Neural progenitor cell (in vitro differentiated cells): ENCODE results near the gene CDC42SE1. TPM values are rescaled to one million over a fixed set of nuclear protein-coding genes. Genes with fewer than 3 reads are reported as not detected.

ENCODE experiments used
- DNase-seq: peaks from one replicate; pipeline ENCODE4 v3.0.0-alpha.2; 2016; ENCODE audit warnings: low spot score
- H2AFZ ChIP-seq: fragments of 200-600 bp; sonication (generic); replicated peaks from 2 replicates; pipeline ENCODE4 v1.6.1; 2016; ENCODE audit warnings: antibody characterized with exemption
- H3F3A ChIP-seq: fragments of 200-600 bp; sonication (generic); 2 replicates; pipeline ENCODE4 v1.6.1; 2016; ENCODE audit warnings: antibody characterized with exemption, low read depth
- H3K27ac ChIP-seq: fragments of 200-600 bp; sonication (generic); 2 replicates; pipeline ENCODE4 v1.5.1; 2016; ENCODE audit warnings: mild to moderate bottlenecking
- H3K27me3 ChIP-seq: fragments of 200-600 bp; sonication (generic); 2 replicates; pipeline ENCODE4 v1.6.1; 2016; ENCODE audit warnings: mild to moderate bottlenecking, moderate library complexity
- H3K36me3 ChIP-seq: fragments of 200-600 bp; sonication (generic); 2 replicates; pipeline ENCODE4 v1.5.1; 2016
- H3K4me1 ChIP-seq: fragments of 200-600 bp; sonication (generic); 2 replicates; pipeline ENCODE4 v1.6.1; 2016; ENCODE audit warnings: mixed run types
- H3K4me2 ChIP-seq: fragments of 200-600 bp; sonication (generic); 2 replicates; pipeline ENCODE4 v1.6.1; 2016
- H3K4me3 ChIP-seq: fragments of 200-600 bp; sonication (generic); 2 replicates; pipeline ENCODE4 v1.5.1; 2016
- H3K79me2 ChIP-seq: fragments of 200-600 bp; sonication (generic); 2 replicates; pipeline ENCODE4 v1.6.1; 2016; ENCODE audit warnings: low read depth
- H3K9ac ChIP-seq: fragments of 200-600 bp; sonication (generic); 2 replicates; pipeline ENCODE4 v1.6.1; 2016
- H3K9me3 ChIP-seq: fragments of 200-600 bp; sonication (generic); 2 replicates; pipeline ENCODE4 v1.5.1; 2016; ENCODE audit warnings: low read depth
- H4K20me1 ChIP-seq: fragments of 200-600 bp; sonication (generic); 2 replicates; pipeline ENCODE4 v1.6.1; 2016; ENCODE audit warnings: low read depth
- H3K27ac Mint-ChIP-seq: 3 replicates; pipeline ENCODE4 v1.8.0; 2021; ENCODE audit warnings: mixed read lengths
- H3K27me3 Mint-ChIP-seq: 2 replicates; pipeline ENCODE4 v1.8.0; 2022; ENCODE audit warnings: low read depth, mild to moderate bottlenecking, inconsistent platforms, moderate library complexity, mixed read lengths; ENCODE audit not compliant: insufficient read depth
- H3K36me3 Mint-ChIP-seq: 3 replicates; pipeline ENCODE4 v1.8.0; 2021; ENCODE audit warnings: mixed read lengths
- H3K4me1 Mint-ChIP-seq: 3 replicates; pipeline ENCODE4 v1.8.0; 2021; ENCODE audit warnings: mixed read lengths
- H3K4me3 Mint-ChIP-seq: 3 replicates; pipeline ENCODE4 v1.8.0; 2021; ENCODE audit warnings: mild to moderate bottlenecking, moderate library complexity, mixed read lengths
- H3K9me3 Mint-ChIP-seq: 3 replicates; pipeline ENCODE4 v1.8.0; 2020; ENCODE audit warnings: mixed read lengths
- CTCF ChIP-seq: fragments of 200-600 bp; sonication (generic); IDR thresholded peaks from 2 replicates; pipeline ENCODE4 v1.5.1; 2017; ENCODE audit warnings: antibody characterized with exemption, mild to moderate bottlenecking
- EZH2 ChIP-seq: fragments of 200-600 bp; sonication (generic); IDR thresholded peaks from 2 replicates; pipeline ENCODE4 v1.6.1; 2017; ENCODE audit warnings: antibody characterized with exemption, mild to moderate bottlenecking, moderate library complexity
- EZH2phosphoT487 ChIP-seq: fragments of 200-600 bp; sonication (generic); IDR thresholded peaks from 2 replicates; pipeline ENCODE4 v1.6.1; 2017; ENCODE audit warnings: antibody characterized with exemption
- total RNA-seq: library from RNA; depleted of rRNA; stranded (reverse); fragments of >200 nt; gene quantifications from 2 replicates; pipeline ENCODE4 v1.2.3, GENCODE V29; 2015; ENCODE audit warnings: low replicate concordance

The CDC42SE1 gene
- total RNA-seq, 1 donor from 2014 or later, result 50.7 TPM

GRCh38 chr1:151048645-151049032 is 10.8 kb downstream of the CDC42SE1 start:
- H3F3A ChIP-seq, result peaks cover 47% of the 10 kb centered on the region
- no peak overlapping the region for H3K27ac ChIP-seq
- Mint-ChIP-seq H3K27ac (no peak overlapping the region), H3K9me3 (no peaks in the 10 kb centered on the region), H3K4me3 (peak overlapping the region; percentile 98), H3K36me3 (peaks cover 10% of the 10 kb centered on the region), H3K27me3 (peaks cover 12% of the 10 kb centered on the region), H3K4me1 (peaks cover 24% of the 10 kb centered on the region)
- H2AFZ ChIP-seq, result no peak overlapping the region
- no peaks in the 10 kb centered on the region for H3K9me3 ChIP-seq
- H3K4me2 ChIP-seq, result peak overlapping the region; percentile 98
- no peaks in the 10 kb centered on the region for H4K20me1 ChIP-seq
- no peak overlapping the region for H3K9ac ChIP-seq
- DNase-seq, result no peak
- H3K79me2 ChIP-seq, result peaks cover 14% of the 10 kb centered on the region
- no peaks in the 10 kb centered on the region for H3K36me3 ChIP-seq
- H3K4me1 ChIP-seq, result peaks cover 6% of the 10 kb centered on the region
- no peak for TF ChIP-seq EZH2
- TF ChIP-seq CTCF, result no peak
- no peak for TF ChIP-seq EZH2phosphoT487
- H3K27me3 ChIP-seq, result no peaks in the 10 kb centered on the region
- H3K4me3 ChIP-seq, result peak overlapping the region; percentile 69

GRCh38 chr1:151047925-151048644 is 11.3 kb downstream of the CDC42SE1 start:
- Histone ChIP-seq H3K4me1 (peaks cover 6% of the 10 kb centered on the region), H3K9me3 (no peaks in the 10 kb centered on the region), H3F3A (peaks cover 47% of the 10 kb centered on the region), H3K4me2 (peak overlapping the region; percentile 98), H3K4me3 (peak overlapping the region; percentile 69), H3K27ac (no peak overlapping the region), H3K9ac (peak overlapping the region; percentile 47), H4K20me1 (no peaks in the 10 kb centered on the region), H3K36me3 (no peaks in the 10 kb centered on the region), H3K79me2 (peaks cover 14% of the 10 kb centered on the region), H2AFZ (peak overlapping the region; percentile 85), H3K27me3 (no peaks in the 10 kb centered on the region)
- Mint-ChIP-seq H3K36me3 (peaks cover 9% of the 10 kb centered on the region), H3K27ac (peak overlapping the region; percentile 95), H3K27me3 (peaks cover 12% of the 10 kb centered on the region), H3K9me3 (no peaks in the 10 kb centered on the region), H3K4me1 (peaks cover 24% of the 10 kb centered on the region), H3K4me3 (peak overlapping the region; percentile 98)
- peak; percentile 80 for DNase-seq
- TF ChIP-seq CTCF, result peak; percentile 73
- no peak for TF ChIP-seq EZH2phosphoT487

- H4K20me1 ChIP-seq, result no peaks in the 10 kb centered on the region
Measured at GRCh38 chr1:151047591-151047924, 11.9 kb downstream of the CDC42SE1 start, which contains the start of gene C1orf56. C1orf56 (plus strand) TSS chr1:151047751; CDS start chr1:151047848, 97 bp downstream.

More at GRCh38 chr1:151047591-151047924, 11.9 kb downstream of the CDC42SE1 start, which contains the start of gene C1orf56:
- Mint-ChIP-seq H3K9me3 (no peaks in the 10 kb centered on the region), H3K4me3 (peak within 1 kb of the TSS; percentile 98), H3K36me3 (peaks cover 5% of the 10 kb centered on the region), H3K4me1 (peaks cover 24% of the 10 kb centered on the region), H3K27me3 (peaks cover 12% of the 10 kb centered on the region), H3K27ac (peak within 1 kb of the TSS; percentile 95)
- Histone ChIP-seq H3K4me2 (peak within 1 kb of the TSS; percentile 98), H3K27ac (no peak within 1 kb of the TSS), H3K27me3 (no peaks in the 10 kb centered on the region), H3K9me3 (no peaks in the 10 kb centered on the region), H3K79me2 (peaks cover 14% of the 10 kb centered on the region), H3K36me3 (no peaks in the 10 kb centered on the region), H3K4me1 (peaks cover 6% of the 10 kb centered on the region), H3F3A (peaks cover 47% of the 10 kb centered on the region), H3K9ac (peak within 1 kb of the TSS; percentile 47), H2AFZ (peak within 1 kb of the TSS; percentile 85), H3K4me3 (peak within 1 kb of the TSS; percentile 69)
- no peak for TF ChIP-seq EZH2phosphoT487
- TF ChIP-seq EZH2, result no peak
- TF ChIP-seq CTCF, result no peak
- DNase-seq, result peak; percentile 84
